Pancreas (tissue), 10 donors: ENCODE measurements around the gene FFAR2. TPM values are rescaled to one million over a fixed set of nuclear protein-coding genes. Genes with fewer than 3 reads are reported as not detected.

Source experiments
- ATAC-seq, 4 donors: fragments of 200-7000 bp; cut with Tn5 transposase; one replicate each; pipeline versions ENCODE4 v1.8.0 to v1.9.1; 2020; ENCODE audit warnings: mild to moderate bottlenecking in 4 of 4, moderate library complexity in 4 of 4
- DNase-seq, 6 donors: peaks; one replicate each; pipeline ENCODE4 v3.0.0-alpha.2; 2020
- FAIRE-seq: peaks from 2 replicates; lab custom pipeline; 2012; peaks lifted over from hg19 to GRCh38; lab: Jason Lieb, UNC
- H3K27ac ChIP-seq, 4 donors: fragments of 200-600 bp; sonication (generic); 1 replicate in 3 of 4; 2 replicates in 1 of 4; pipeline versions ENCODE4 v1.5.0 to v1.8.0; 2020
- H3K27me3 ChIP-seq, 4 donors: fragments of 200-600 bp; one replicate each; pipeline ENCODE4 v1.8.0; 2021
- H3K36me3 ChIP-seq, 3 donors: fragments of 200-600 bp; sonication (generic) in 1 of 3; one replicate each; pipeline versions ENCODE4 v1.5.0 to v1.8.0; 2020 to 2021
- H3K4me1 ChIP-seq, 3 donors: fragments of 200-600 bp; one replicate each; pipeline ENCODE4 v1.8.0; 2021
- H3K4me3 ChIP-seq, 4 donors: fragments of 200-600 bp; sonication (generic) in 2 of 4; one replicate each; pipeline versions ENCODE4 v1.5.0 to v1.8.0; 2020 to 2021
- H3K9me3 ChIP-seq, 4 donors: fragments of 200-600 bp; one replicate each; pipeline ENCODE4 v1.8.0; 2021
- WGBS, 2 donors: extraction: QIAGEN DNeasy Blood & Tissue Kit; methylation state at CpG; one replicate each; pipeline ENCODE4 v1.1.7; 2013; 5-methylcytosine and 5-hydroxymethylcytosine counted together
- intact Hi-C, 3 donors: fragments of 100-400 bp; cut with DNase I; formaldehyde crosslinking; loops; one replicate each; pipeline versions ENCODE4 v1.11.1 to v1.14.2; 2022
- polyA plus RNA-seq, 2 donors: library from polyadenylated mRNA; stranded (reverse); fragments of 200-250 nt; gene quantifications; one replicate each; pipeline ENCODE4 v1.2.3, GENCODE V29; 2013
- total RNA-seq, 6 donors: library from RNA; stranded (reverse); fragmentation: NEBNext Ultra II Directional in 4 of 6; extraction: Animal tissue kit (Norgen Biotek cat#: 25700) in 4 of 6; gene quantifications; one replicate each; pipeline versions ENCODE4 v1.2.1 to v1.2.4, GENCODE V29; 2021 to 2023
- TF ChIP-seq, protein P1 (sequence below), 4 donors: fragments of 200-600 bp; sonication (generic) in 3 of 4; IDR thresholded peaks; one replicate each; pipeline versions ENCODE4 v1.5.0 to v1.8.0; 2021; ENCODE audit warnings: antibody characterized with exemption in 4 of 4
- donor health status: healthy with polysubstance abuse.
- donor health status: DM: no; HTN: no; CAD: no; lungs with moderate emphysema.
- donor health status: DM: no; HTN: no; CAD: no.
- donor health status: control.
- donor health status: control.
- donor health status: Bipolar disorder and iron deficiency.
- donor health status: DM: yes; HTN: yes; CAD: no.
- donor health status: DM: no; HTN: no; CAD: no.
- donor health status: DM: no; HTN: no; CAD: no.
- donor health status: DM: yes; HTN: yes; CAD: no.

FFAR2 gene
- total RNA-seq (under 1 TPM in 4 of 6 donors, not detected in 2; 0.20 to 0.95 (median 0.35) TPM), polyA plus RNA-seq (1 to 10 TPM in 1 of 2 donors, under 1 TPM in 1; 0.30 to 2.5 TPM)

DNA sequence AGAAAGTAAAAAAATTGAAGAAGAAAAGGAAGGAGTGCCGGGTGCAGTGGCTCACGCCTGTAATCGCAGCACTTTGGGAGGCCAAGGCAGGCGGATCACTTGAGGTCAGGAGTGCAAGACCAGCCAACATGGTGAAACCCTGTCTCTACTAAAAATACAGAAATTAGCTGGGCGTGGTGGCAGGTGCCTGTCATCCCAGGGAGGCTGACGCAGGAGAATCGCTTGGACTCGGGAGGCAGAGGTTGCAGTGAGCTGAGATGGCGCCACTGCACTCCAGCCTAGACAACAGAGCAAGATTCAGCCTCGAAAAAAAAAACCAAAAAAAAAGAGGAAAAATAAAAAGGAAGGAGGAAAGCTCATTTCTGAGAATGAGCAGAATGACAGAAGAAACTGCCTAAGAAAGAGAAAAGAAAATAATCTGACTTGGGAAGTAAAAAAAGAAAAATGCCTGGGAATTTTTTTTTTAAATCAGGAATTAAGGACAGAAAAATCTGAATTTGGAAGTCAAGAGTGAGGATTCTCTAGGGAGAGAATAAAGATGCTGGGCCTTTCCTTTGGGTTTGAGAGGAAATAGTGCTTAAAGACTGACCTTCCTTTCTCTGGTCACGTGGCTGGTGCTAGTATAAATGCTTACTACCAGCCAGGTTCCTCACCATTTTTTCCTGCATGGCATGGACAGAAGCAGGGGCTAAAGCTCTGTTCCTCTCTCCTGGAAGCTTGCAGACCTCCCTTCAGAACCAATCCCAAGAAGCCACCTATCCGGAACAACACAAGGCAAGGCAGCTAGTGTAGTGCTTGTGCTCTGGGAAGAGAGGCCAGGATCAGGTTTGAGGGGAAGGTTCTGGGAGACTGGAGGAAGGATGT, at the start of gene FFAR2:
Gene FFAR2, plus strand, starts transcription at position 652 of the 864 bp plus-strand sequence. CDS start 1,458 bp downstream, outside the sequence.
- intact Hi-C loops = no loop called here
- Histone ChIP-seq H3K36me3 (no peaks in the 10 kb centered on the region), H3K9me3 (no peaks in the 10 kb centered on the region), H3K4me1 (peaks cover 0 to 7% (median 0%) of the 10 kb centered on the region in 3 donors), H3K27ac (peak within 1 kb of the TSS in 1 of 4 donors; percentile 22), H3K27me3 (no peaks in the 10 kb centered on the region), H3K4me3 (no peak within 1 kb of the TSS)
- no peak for FAIRE-seq
- WGBS, 2 donors = 87 to 91% methylated on average over 12 of the region's 12 CpGs
- no peak for DNase-seq
- no peak for ATAC-seq
- TF ChIP-seq, protein P1, sequence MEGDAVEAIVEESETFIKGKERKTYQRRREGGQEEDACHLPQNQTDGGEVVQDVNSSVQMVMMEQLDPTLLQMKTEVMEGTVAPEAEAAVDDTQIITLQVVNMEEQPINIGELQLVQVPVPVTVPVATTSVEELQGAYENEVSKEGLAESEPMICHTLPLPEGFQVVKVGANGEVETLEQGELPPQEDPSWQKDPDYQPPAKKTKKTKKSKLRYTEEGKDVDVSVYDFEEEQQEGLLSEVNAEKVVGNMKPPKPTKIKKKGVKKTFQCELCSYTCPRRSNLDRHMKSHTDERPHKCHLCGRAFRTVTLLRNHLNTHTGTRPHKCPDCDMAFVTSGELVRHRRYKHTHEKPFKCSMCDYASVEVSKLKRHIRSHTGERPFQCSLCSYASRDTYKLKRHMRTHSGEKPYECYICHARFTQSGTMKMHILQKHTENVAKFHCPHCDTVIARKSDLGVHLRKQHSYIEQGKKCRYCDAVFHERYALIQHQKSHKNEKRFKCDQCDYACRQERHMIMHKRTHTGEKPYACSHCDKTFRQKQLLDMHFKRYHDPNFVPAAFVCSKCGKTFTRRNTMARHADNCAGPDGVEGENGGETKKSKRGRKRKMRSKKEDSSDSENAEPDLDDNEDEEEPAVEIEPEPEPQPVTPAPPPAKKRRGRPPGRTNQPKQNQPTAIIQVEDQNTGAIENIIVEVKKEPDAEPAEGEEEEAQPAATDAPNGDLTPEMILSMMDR (IDR thresholded peaks at IDR 0.05) = no peak

DNA sequence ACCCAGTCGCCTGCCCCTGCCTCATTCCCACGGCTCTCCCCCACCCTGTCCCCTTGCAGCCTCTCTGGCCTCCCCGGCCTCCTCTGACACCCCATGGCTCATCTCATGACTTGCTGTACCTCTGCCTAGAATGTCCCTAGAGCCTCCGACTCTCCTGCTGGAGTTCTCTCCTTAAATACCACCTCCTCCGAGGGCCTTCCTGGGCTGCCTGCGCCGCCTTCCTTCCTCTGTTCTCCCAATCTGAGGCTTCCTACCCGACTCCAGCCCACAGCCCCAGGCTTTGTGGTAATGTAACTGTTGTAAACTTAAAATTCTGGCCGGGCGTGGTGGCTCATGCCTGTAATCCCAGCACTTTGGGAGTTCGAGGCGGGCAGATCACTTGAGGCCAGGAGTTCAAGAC, 49.5 kb upstream of the FFAR2 start:
- no peak for ATAC-seq
- Histone ChIP-seq H3K27me3 (no peaks in the 10 kb centered on the region), H3K27ac (no peak overlapping the region), H3K9me3 (no peaks in the 10 kb centered on the region), H3K36me3 (no peaks in the 10 kb centered on the region), H3K4me1 (peaks cover 0 to 8% (median 0%) of the 10 kb centered on the region in 3 donors), H3K4me3 (no peak overlapping the region)
- WGBS, 2 donors = 92 to 93% methylated on average over 12 of the region's 12 CpGs
- intact Hi-C loops = no loop called here
- TF ChIP-seq, protein P1 (IDR thresholded peaks at IDR 0.05) = no peak
- no peak for DNase-seq
- FAIRE-seq = no peak

DNA sequence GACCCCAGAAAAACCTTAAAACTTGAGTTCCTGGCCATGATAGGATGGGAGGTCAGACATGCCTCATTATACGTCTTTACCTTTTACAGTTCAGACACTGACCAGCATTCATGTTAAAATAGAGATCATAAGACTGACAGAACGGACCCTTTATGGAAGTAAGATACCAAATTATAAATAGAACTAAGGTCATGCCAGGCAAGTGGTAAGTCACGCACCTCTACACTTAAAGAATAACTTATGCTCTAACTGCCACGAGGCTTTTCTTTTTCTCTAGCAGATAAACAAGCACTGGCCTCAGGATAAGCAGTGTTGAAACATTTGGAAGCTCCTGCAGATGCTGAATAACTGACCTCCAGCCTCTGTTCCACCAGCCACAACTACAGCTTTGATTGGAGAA, 48.8 kb upstream of the FFAR2 start:
- H3K27me3 ChIP-seq = no peaks in the 10 kb centered on the region
- no peak for ATAC-seq
- WGBS, 2 donors = 76 to 80% methylated on average over 4 of the region's 4 CpGs
- TF ChIP-seq, protein P1 (IDR thresholded peaks at IDR 0.05) = no peak
- H3K36me3 ChIP-seq = no peaks in the 10 kb centered on the region
- no peak for DNase-seq
- no peak overlapping the region for H3K4me3 ChIP-seq
- peaks cover 0 to 8% (median 0%) of the 10 kb centered on the region in 3 donors for H3K4me1 ChIP-seq
- intact Hi-C loops = no loop called here
- no peaks in the 10 kb centered on the region for H3K9me3 ChIP-seq
- H3K27ac ChIP-seq = no peak overlapping the region
- FAIRE-seq = no peak

DNA sequence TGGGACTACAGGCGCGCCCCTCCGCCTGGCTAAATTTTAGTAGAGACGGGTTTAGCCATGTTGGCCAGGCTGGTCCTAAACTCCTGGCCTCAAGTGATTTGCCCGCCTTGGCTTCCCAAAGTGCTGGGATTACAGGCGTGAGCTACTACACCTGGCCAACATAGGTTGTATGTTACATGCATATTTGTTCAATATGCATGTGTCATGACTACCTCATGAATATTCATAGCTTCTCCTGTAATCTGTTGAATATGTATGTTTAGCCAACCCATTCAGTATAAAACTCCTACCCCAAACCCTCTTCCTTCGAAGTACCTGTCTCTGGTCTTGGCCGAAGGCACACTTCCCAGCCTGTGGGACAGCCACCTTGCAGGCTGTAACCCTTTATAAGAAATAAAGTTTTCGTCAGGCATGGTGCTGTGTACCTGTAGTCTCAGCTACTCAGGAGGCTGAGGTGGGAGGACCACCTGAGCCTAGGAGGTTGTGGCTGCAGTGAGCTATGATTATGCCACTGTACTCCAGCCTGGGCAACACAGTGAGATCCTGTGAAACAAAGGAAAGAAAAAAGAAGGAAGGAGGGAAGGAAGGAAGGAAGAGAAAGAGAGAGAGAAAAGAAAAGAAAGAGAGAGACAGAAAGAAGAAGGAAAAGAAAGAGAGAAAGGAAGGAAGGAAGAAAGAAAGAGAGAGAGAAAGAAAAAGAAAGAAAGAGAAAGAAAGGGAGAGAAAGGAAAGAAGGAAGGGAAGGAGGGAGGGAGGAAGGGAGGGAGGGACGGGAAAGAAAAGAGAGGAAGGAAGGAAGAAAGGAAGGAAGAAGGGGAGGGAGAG, 47.9 kb upstream of the FFAR2 start:
- Histone ChIP-seq H3K9me3 (no peaks in the 10 kb centered on the region), H3K36me3 (no peaks in the 10 kb centered on the region), H3K4me3 (no peak overlapping the region), H3K4me1 (peaks cover 0 to 8% (median 0%) of the 10 kb centered on the region in 3 donors), H3K27ac (no peak overlapping the region), H3K27me3 (no peaks in the 10 kb centered on the region)
- intact Hi-C loops = no loop called here
- ATAC-seq (no peak), DNase-seq (no peak), FAIRE-seq (no peak)
- TF ChIP-seq, protein P1 (IDR thresholded peaks at IDR 0.05) = no peak
- 84 to 85% methylated on average over 10 of the region's 10 CpGs for WGBS, 2 donors
